Measurements from ENCODE around the gene ZW10.

DNA sequence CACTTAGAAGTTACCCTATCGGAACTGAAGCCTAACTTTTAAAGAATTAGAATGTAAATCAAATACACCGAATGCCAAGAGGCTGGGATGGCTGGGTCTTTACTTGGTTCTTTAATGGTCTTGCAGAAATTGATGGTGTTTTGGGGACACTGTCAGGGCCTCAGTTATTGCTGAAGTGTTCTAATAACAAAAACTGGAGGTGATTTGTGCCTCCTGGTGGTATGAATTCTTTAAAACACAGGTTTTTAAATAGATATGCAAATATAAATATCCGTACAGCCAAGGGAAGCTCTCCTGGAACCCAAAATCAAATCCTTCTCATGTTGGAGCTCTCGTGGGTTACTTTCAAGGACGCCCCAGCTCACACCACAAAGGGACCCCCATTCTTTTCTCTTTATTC lies 48.1 kb downstream of the ZW10 start:
- TF ChIP-seq POLR2AphosphoS5 (IDR thresholded peaks at IDR 0.05; ENCODE audit: low read depth), result no peak
- TF ChIP-seq, protein P1, sequence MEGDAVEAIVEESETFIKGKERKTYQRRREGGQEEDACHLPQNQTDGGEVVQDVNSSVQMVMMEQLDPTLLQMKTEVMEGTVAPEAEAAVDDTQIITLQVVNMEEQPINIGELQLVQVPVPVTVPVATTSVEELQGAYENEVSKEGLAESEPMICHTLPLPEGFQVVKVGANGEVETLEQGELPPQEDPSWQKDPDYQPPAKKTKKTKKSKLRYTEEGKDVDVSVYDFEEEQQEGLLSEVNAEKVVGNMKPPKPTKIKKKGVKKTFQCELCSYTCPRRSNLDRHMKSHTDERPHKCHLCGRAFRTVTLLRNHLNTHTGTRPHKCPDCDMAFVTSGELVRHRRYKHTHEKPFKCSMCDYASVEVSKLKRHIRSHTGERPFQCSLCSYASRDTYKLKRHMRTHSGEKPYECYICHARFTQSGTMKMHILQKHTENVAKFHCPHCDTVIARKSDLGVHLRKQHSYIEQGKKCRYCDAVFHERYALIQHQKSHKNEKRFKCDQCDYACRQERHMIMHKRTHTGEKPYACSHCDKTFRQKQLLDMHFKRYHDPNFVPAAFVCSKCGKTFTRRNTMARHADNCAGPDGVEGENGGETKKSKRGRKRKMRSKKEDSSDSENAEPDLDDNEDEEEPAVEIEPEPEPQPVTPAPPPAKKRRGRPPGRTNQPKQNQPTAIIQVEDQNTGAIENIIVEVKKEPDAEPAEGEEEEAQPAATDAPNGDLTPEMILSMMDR (conservative IDR thresholded peaks at IDR 0.05; ENCODE audit: low read depth in 2 of 2), result no peak
- TF ChIP-seq EZH2phosphoT487 (IDR thresholded peaks at IDR 0.05; ENCODE audit: unreplicated experiment), result no peak
- no peak for TF ChIP-seq JUNB (IDR thresholded peaks at IDR 0.05; ENCODE audit: unreplicated experiment)
- TF ChIP-seq ZNF331 (CRISPR knock-in tag; IDR thresholded peaks at IDR 0.05; ENCODE audit: low read depth), result no peak
- TF ChIP-seq, protein P2, sequence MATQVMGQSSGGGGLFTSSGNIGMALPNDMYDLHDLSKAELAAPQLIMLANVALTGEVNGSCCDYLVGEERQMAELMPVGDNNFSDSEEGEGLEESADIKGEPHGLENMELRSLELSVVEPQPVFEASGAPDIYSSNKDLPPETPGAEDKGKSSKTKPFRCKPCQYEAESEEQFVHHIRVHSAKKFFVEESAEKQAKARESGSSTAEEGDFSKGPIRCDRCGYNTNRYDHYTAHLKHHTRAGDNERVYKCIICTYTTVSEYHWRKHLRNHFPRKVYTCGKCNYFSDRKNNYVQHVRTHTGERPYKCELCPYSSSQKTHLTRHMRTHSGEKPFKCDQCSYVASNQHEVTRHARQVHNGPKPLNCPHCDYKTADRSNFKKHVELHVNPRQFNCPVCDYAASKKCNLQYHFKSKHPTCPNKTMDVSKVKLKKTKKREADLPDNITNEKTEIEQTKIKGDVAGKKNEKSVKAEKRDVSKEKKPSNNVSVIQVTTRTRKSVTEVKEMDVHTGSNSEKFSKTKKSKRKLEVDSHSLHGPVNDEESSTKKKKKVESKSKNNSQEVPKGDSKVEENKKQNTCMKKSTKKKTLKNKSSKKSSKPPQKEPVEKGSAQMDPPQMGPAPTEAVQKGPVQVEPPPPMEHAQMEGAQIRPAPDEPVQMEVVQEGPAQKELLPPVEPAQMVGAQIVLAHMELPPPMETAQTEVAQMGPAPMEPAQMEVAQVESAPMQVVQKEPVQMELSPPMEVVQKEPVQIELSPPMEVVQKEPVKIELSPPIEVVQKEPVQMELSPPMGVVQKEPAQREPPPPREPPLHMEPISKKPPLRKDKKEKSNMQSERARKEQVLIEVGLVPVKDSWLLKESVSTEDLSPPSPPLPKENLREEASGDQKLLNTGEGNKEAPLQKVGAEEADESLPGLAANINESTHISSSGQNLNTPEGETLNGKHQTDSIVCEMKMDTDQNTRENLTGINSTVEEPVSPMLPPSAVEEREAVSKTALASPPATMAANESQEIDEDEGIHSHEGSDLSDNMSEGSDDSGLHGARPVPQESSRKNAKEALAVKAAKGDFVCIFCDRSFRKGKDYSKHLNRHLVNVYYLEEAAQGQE (IDR thresholded peaks at IDR 0.05; ENCODE audit: unreplicated experiment), result no peak
- TF ChIP-seq EZH2 (IDR thresholded peaks at IDR 0.05; ENCODE audit: low read depth, unreplicated experiment), result no peak
- TF ChIP-seq ZNF114 (CRISPR knock-in tag; IDR thresholded peaks at IDR 0.05), result no peak
- TF ChIP-seq, protein P3, sequence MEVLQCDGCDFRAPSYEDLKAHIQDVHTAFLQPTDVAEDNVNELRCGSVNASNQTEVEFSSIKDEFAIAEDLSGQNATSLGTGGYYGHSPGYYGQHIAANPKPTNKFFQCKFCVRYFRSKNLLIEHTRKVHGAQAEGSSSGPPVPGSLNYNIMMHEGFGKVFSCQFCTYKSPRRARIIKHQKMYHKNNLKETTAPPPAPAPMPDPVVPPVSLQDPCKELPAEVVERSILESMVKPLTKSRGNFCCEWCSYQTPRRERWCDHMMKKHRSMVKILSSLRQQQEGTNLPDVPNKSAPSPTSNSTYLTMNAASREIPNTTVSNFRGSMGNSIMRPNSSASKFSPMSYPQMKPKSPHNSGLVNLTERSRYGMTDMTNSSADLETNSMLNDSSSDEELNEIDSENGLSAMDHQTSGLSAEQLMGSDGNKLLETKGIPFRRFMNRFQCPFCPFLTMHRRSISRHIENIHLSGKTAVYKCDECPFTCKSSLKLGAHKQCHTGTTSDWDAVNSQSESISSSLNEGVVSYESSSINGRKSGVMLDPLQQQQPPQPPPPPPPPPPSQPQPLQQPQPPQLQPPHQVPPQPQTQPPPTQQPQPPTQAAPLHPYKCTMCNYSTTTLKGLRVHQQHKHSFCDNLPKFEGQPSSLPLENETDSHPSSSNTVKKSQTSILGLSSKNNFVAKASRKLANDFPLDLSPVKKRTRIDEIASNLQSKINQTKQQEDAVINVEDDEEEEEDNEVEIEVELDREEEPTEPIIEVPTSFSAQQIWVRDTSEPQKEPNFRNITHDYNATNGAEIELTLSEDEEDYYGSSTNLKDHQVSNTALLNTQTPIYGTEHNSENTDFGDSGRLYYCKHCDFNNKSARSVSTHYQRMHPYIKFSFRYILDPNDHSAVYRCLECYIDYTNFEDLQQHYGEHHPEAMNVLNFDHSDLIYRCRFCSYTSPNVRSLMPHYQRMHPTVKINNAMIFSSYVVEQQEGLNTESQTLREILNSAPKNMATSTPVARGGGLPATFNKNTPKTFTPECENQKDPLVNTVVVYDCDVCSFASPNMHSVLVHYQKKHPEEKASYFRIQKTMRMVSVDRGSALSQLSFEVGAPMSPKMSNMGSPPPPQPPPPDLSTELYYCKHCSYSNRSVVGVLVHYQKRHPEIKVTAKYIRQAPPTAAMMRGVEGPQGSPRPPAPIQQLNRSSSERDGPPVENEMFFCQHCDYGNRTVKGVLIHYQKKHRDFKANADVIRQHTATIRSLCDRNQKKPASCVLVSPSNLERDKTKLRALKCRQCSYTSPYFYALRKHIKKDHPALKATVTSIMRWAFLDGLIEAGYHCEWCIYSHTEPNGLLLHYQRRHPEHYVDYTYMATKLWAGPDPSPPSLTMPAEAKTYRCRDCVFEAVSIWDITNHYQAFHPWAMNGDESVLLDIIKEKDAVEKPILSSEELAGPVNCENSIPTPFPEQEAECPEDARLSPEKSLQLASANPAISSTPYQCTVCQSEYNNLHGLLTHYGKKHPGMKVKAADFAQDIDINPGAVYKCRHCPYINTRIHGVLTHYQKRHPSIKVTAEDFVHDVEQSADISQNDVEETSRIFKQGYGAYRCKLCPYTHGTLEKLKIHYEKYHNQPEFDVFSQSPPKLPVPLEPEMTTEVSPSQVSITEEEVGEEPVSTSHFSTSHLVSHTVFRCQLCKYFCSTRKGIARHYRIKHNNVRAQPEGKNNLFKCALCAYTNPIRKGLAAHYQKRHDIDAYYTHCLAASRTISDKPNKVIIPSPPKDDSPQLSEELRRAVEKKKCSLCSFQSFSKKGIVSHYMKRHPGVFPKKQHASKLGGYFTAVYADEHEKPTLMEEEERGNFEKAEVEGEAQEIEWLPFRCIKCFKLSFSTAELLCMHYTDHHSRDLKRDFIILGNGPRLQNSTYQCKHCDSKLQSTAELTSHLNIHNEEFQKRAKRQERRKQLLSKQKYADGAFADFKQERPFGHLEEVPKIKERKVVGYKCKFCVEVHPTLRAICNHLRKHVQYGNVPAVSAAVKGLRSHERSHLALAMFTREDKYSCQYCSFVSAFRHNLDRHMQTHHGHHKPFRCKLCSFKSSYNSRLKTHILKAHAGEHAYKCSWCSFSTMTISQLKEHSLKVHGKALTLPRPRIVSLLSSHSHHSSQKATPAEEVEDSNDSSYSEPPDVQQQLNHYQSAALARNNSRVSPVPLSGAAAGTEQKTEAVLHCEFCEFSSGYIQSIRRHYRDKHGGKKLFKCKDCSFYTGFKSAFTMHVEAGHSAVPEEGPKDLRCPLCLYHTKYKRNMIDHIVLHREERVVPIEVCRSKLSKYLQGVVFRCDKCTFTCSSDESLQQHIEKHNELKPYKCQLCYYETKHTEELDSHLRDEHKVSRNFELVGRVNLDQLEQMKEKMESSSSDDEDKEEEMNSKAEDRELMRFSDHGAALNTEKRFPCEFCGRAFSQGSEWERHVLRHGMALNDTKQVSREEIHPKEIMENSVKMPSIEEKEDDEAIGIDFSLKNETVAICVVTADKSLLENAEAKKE (CRISPR knock-in tag; IDR thresholded peaks at IDR 0.05), result no peak
- TF ChIP-seq STAT1 (IDR thresholded peaks at IDR 0.05; ENCODE audit: unreplicated experiment), result no peak
